Retinal pigment epithelial cell (primary cell): ENCODE measurements around the gene VAV3.

Source experiments
- DNase-seq: peaks from one replicate; pipeline ENCODE4 v3.0.0-alpha.2; 2010; ENCODE audit warnings: low read depth
- H3K4me3 ChIP-seq: 2 replicates; pipeline ENCODE4 v1.5.1; 2011; ENCODE audit warnings: mild to moderate bottlenecking, low read length, control low read depth, moderate library complexity
- TF ChIP-seq, protein P1 (sequence below): conservative IDR thresholded peaks from 2 replicates; pipeline ENCODE4 v1.5.1; 2011; ENCODE audit warnings: low read depth, low read length, control low read depth, inconsistent platforms

The VAV3 gene

DNA sequence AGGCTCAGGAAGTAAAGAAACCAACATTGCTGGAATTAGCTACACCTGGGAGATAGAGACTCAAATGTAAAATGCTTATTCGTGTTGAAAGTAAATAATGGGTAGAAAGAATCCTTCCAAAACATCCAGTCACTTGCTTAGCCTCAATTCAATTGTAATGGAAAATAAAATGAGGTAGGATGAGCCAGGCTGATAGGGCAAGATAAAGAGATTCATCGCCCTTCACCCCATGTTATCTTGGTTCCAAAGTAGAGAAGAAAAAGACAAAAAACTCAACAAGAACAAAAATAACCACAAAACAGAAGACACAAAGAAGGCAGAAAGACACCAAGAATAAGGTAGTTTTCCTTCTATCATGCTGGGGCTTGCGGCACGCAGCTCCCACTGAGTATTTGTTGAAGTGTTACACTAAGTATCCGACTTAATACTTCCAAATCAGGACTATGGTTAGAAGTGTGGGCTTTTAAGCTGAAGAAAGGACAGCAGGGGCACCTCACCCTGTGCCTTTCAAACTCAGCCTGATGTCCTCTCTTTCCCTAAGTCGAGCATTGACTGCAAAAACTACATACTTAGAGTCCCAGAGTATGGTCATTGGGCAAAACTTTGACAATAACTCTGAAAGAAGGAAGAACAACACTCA lies 202.1 kb downstream of the VAV3 start:
- H3K4me3 ChIP-seq: no peak overlapping the region
- no peak for DNase-seq
- TF ChIP-seq, protein P1, sequence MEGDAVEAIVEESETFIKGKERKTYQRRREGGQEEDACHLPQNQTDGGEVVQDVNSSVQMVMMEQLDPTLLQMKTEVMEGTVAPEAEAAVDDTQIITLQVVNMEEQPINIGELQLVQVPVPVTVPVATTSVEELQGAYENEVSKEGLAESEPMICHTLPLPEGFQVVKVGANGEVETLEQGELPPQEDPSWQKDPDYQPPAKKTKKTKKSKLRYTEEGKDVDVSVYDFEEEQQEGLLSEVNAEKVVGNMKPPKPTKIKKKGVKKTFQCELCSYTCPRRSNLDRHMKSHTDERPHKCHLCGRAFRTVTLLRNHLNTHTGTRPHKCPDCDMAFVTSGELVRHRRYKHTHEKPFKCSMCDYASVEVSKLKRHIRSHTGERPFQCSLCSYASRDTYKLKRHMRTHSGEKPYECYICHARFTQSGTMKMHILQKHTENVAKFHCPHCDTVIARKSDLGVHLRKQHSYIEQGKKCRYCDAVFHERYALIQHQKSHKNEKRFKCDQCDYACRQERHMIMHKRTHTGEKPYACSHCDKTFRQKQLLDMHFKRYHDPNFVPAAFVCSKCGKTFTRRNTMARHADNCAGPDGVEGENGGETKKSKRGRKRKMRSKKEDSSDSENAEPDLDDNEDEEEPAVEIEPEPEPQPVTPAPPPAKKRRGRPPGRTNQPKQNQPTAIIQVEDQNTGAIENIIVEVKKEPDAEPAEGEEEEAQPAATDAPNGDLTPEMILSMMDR: no peak

DNA sequence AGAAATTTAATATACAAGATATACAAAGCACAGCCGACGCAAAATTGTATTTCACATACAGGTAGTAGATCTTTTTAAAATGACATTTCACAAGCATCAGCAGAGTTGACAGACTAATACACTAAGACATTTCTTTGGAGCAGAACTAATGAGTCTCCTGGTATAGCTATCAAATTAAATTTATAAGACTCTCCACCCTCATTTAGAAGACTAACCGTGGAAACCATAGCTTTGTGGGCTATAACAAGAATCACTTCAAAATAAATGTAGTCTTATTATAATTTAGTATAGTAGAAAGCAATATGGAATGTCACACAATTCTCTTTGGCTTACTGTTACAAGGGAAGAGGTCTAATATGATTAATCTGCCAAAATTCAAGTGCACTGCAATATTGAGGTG lies 204.9 kb downstream of the VAV3 start:
- DNase-seq: no peak
- no peak overlapping the region for H3K4me3 ChIP-seq
- TF ChIP-seq, protein P1: no peak

DNA sequence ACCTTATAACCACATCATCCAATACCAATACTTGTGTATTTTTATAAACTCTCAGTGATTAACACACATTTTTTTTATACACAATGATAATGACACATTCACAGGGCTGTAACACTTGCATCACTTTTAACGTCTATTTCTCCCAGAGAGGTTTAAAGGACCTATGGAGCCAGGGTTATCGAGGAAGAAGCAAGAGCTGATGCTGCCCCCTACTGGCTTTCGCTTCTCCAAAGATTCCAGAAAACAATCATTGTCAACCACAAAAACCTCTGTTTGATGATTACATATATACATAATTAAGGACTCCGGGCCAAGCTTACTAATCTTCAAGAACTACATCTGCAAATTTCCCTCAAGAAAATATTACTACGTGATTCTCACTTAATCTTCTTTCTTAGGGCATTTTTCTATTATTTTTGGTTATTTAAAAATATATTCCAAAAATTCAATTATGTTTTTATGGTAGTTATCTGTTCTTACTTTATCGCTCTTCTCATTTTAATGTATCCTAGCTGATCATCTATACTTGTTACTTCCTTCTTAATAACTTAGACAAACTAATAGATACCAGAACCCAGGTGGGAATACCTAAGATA lies 214.5 kb downstream of the VAV3 start:
- TF ChIP-seq, protein P1: peak; percentile 83
- peak; percentile 18 for DNase-seq
- no peak overlapping the region for H3K4me3 ChIP-seq

DNA sequence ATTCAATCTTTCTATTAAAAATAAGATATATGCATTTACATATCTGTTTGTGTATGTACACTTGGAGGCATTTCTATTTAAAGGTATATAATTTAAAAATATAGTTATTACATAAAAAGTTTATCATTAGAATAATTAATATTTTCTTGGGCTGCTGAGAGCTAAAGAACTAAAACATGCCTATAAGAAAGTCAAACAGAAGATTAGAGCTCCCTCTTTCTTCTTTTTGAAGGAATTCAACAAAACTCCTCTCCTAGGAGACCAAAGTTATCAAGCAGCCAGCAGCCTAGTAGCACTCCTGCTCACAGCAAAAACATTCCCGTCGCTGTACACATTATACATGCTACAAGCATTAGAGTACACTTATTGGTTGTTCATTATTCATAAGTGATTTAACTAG lies 216.4 kb downstream of the VAV3 start:
- no peak overlapping the region for H3K4me3 ChIP-seq
- TF ChIP-seq, protein P1: peak; percentile 52
- DNase-seq: no peak

DNA sequence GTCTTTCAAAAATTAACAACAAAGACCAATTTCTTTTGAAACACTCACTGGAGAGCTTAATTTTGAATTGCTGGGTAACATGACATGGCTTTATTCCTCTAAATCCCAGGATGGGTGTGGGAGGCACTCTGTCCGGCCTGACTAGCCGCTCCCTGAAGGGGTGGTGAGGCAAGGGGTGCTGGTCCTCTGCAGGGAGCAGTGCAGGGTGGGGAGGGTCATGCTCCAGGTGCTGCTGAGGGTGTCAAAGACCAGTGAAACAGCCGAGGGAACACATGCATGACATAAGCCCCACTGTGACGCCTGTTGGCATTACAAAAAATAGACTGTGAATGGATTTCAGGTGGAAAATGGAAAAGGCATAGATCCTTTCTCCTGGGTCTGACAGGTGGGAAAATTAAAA lies 223.7 kb downstream of the VAV3 start:
- TF ChIP-seq, protein P1: no peak
- DNase-seq: no peak
- no peak overlapping the region for H3K4me3 ChIP-seq

DNA sequence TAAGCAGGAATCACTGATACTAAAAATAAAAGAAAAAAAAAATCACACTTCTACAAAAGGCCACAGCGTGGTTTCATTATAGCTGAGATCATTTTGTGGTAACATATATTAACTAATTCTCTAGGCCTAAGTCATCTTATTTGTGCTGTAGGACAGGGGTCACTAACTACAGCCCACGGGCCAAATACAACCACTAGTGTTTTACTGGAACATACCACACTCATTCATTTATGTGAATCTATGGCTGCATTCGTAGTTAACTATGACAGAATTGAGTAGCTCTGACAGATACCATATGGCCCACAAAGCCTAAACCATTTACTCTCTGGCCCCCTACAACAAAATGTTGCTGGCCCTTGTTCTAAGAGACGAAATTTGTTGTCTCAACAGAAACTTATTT lies 224.4 kb downstream of the VAV3 start:
- no peak overlapping the region for H3K4me3 ChIP-seq
- DNase-seq: no peak
- TF ChIP-seq, protein P1: no peak

DNA sequence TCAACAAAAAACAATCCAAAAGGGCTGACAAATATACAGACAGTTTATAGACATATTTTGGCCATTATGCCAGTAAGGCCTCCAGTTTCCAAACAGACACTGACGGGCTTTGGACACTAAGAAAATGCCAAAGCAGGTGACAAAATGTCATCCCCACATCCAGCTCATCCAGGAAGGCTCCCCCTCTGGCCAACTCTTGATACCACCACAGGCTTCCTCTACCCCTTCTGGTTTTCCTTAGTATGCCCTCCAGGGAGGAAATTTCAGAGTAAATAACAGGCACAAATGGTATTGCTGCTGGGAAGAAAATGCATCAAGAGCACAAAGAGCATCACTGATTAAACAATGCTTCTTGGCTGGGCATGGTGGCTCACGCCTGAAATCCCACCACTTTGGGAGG lies 225.3 kb downstream of the VAV3 start:
- no peak for DNase-seq
- TF ChIP-seq, protein P1: peak; percentile 24
- H3K4me3 ChIP-seq: no peak overlapping the region
